Adrenal gland (tissue), 12 donors: ENCODE results near the gene OR4D5. TPM values are rescaled to one million over a fixed set of nuclear protein-coding genes. Genes with fewer than 3 reads are reported as not detected.

Source experiments
- DNase-seq, 7 donors: peaks; one replicate each; pipeline ENCODE4 v3.0.0-alpha.2; 2019 to 2020
- H3K27ac ChIP-seq, 5 donors: fragments of 200-600 bp; sonication (generic) in 4 of 5; 1 replicate in 3 of 5; 2 replicates in 2 of 5; pipeline versions ENCODE4 v1.5.1 to v1.8.0; 2016 to 2020; ENCODE audit warnings: mild to moderate bottlenecking in 1 of 5
- H3K27me3 ChIP-seq: fragments of 200-600 bp; 2 replicates; pipeline ENCODE4 v1.8.0; 2021
- H3K36me3 ChIP-seq, 2 donors: fragments of 200-600 bp; replicated peaks in 1 of 2; 1 replicate in 1 of 2; 2 replicates in 1 of 2; pipeline versions ENCODE4 v1.5.1 to v1.8.0; 2018 to 2022
- H3K4me1 ChIP-seq, 2 donors: fragments of 200-600 bp; replicated peaks in 1 of 2; 1 replicate in 1 of 2; 2 replicates in 1 of 2; pipeline versions ENCODE4 v1.5.1 to v1.8.0; 2018 to 2021
- H3K4me3 ChIP-seq, 4 donors: fragments of 200-600 bp; sonication (generic) in 3 of 4; one replicate each; pipeline ENCODE4 v1.5.1; 2016 to 2018
- H3K9me3 ChIP-seq, 3 donors: fragments of 200-600 bp; sonication (generic) in 1 of 3; replicated peaks in 1 of 3; 1 replicate in 2 of 3; 2 replicates in 1 of 3; pipeline versions ENCODE4 v1.5.1 to v1.8.0; 2016 to 2021
- POLR2A ChIP-seq, 2 donors: fragments of 450-650 bp; IDR thresholded peaks; one replicate each; pipeline ENCODE4 v1.6.1; 2017; ENCODE audit warnings: antibody characterized with exemption in 2 of 2, mild to moderate bottlenecking in 2 of 2, moderate library complexity in 1 of 2
- WGBS, 4 donors: extraction: QIAGEN DNeasy Blood & Tissue Kit in 2 of 4; methylation state at CpG; one replicate each; pipeline versions ENCODE4 v1.1.5 to v1.1.7; 2013 to 2017; 5-methylcytosine and 5-hydroxymethylcytosine counted together
- intact Hi-C, 2 donors: fragments of 100-400 bp; cut with DNase I; formaldehyde crosslinking; loops; one replicate each; pipeline versions ENCODE4 v1.14.1 to v1.15.0; 2022 to 2023
- polyA plus RNA-seq, 3 donors: library from polyadenylated mRNA; stranded (reverse); fragments of 200-250 nt in 2 of 3; fragments of 350-450 nt in 1 of 3; fragmentation: Illumina TruSeq in 1 of 3; extraction: RNeasy Lipid Tissue Mini Kit (QIAGEN cat#74804) in 1 of 3; gene quantifications; one replicate each; pipeline ENCODE4 v1.2.3, GENCODE V29; 2013 to 2014
- total RNA-seq, 9 donors: library from RNA; depleted of rRNA in 4 of 9; stranded (reverse); fragments of >200 nt in 4 of 9; fragments of 120-200 nt in 1 of 9; fragmentation: NEBNext Ultra II Directional in 1 of 9; extraction: Animal tissue kit (Norgen Biotek cat#: 25700) in 1 of 9; gene quantifications; one replicate each; pipeline versions ENCODE4 v1.1.0 to v1.2.4, GENCODE V29; 2013 to 2023
- TF ChIP-seq, protein P1 (sequence below), 6 experiments: fragments of 450-650 bp in 4 of 6; fragments of 200-600 bp in 2 of 6; sonication (generic) in 1 of 6; IDR thresholded peaks; 1 replicate in 5 of 6; 2 replicates in 1 of 6; pipeline versions ENCODE4 v1.5.1 to v1.8.0; 2016 to 2021; ENCODE audit warnings: antibody characterized with exemption in 6 of 6, mild to moderate bottlenecking in 2 of 6, moderate library complexity in 1 of 6
- donor health status: healthy with polysubstance abuse.
- donor health status: Bipolar disorder and iron deficiency.
- donor health status: DM: yes; HTN: yes; CAD: no.
- donor health status: DM: no; HTN: no; CAD: no.
- donor health status: DM: no; HTN: no; CAD: no.
- donor health status: DM: yes; HTN: yes; CAD: no.

Gene OR4D5
- total and polyA plus RNA-seq, 12 donors = 0.22 TPM; not detected in 11

DNA sequence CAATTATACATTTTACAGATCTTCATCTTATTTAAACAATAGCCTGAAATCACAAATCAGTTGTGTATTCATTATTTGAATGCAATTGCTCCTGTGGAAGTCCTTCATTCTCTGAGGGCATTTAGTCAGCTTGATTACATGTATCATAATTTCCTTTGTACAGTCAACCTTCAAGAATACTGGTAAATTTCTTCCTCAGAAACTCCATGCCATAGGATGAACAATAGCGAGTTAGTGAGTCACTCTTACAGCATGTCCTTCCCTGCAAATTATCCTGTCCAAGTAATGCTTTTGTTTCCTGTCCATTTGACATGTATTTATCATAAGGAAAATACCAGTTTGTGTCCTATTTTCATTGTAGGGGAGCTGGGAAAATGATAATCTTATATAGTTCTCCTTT lies 34.4 kb downstream of the OR4D5 start:
- Histone ChIP-seq H3K4me1 (no peaks in the 10 kb centered on the region), H3K4me3 (no peak overlapping the region), H3K27ac (no peak overlapping the region), H3K36me3 (no peaks in the 10 kb centered on the region), H3K9me3 (peaks cover 0 to 7% (median 0%) of the 10 kb centered on the region in 3 donors), H3K27me3 (no peaks in the 10 kb centered on the region)
- intact Hi-C loops = no loop called here
- TF ChIP-seq, protein P1, sequence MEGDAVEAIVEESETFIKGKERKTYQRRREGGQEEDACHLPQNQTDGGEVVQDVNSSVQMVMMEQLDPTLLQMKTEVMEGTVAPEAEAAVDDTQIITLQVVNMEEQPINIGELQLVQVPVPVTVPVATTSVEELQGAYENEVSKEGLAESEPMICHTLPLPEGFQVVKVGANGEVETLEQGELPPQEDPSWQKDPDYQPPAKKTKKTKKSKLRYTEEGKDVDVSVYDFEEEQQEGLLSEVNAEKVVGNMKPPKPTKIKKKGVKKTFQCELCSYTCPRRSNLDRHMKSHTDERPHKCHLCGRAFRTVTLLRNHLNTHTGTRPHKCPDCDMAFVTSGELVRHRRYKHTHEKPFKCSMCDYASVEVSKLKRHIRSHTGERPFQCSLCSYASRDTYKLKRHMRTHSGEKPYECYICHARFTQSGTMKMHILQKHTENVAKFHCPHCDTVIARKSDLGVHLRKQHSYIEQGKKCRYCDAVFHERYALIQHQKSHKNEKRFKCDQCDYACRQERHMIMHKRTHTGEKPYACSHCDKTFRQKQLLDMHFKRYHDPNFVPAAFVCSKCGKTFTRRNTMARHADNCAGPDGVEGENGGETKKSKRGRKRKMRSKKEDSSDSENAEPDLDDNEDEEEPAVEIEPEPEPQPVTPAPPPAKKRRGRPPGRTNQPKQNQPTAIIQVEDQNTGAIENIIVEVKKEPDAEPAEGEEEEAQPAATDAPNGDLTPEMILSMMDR (IDR thresholded peaks at IDR 0.05) = no peak
- WGBS, 4 donors = 48 to 64% (median 59%) methylated on average over 1 of the region's 1 CpG
- DNase-seq = no peak

GRCh38 chr11:123976770-123977560 lies 37.5 kb downstream of the OR4D5 start:
- Histone ChIP-seq H3K27me3 (no peaks in the 10 kb centered on the region), H3K9me3 (peaks cover 0 to 7% (median 0%) of the 10 kb centered on the region in 3 donors), H3K27ac (no peak overlapping the region), H3K36me3 (no peaks in the 10 kb centered on the region), H3K4me3 (no peak overlapping the region), H3K4me1 (no peaks in the 10 kb centered on the region)
- no peak for DNase-seq
- 82 to 88% (median 86%) methylated on average over 18 of the region's 18 CpGs for WGBS, 4 donors
- intact Hi-C loops = no loop called here
- TF ChIP-seq, protein P1 (IDR thresholded peaks at IDR 0.05) = no peak
- TF ChIP-seq POLR2A (IDR thresholded peaks at IDR 0.05) = no peak

DNA sequence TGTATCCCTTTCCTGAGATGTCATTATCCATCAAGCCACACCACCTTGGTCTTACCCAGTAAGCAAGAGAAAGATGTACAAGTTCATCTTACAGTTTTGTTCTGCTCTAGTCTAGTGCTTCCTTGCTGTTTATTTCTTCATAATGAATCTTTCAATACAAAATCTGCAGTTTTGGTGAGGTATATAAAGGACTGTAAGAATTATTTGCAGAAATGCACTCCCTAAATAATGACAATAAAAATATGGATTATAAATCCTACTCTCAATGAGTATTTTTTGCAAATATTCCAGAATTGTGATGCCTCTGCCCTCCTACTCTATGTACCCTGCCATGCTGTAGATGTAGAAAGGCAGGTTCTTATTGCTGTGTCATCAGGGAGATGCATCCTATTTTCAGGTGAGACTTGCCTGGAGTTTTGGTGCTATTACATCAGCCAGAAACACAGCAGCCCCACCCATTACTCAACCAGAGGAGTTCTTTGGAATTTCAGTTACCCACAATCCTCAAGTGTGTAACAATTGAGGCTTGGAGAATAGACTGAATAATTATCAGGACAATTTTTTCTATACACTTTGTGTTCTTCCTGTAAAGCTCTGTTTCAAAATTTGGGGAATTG lies 38.4 kb downstream of the OR4D5 start, which contains the start of gene OR10S1:
Gene OR10S1, minus strand, starts transcription at position 51 of the 617 bp plus-strand sequence. CDS start 117 bp downstream, outside the sequence.
- Histone ChIP-seq H3K36me3 (no peaks in the 10 kb centered on the region), H3K4me3 (no peak within 1 kb of the TSS), H3K27me3 (no peaks in the 10 kb centered on the region), H3K4me1 (no peaks in the 10 kb centered on the region), H3K9me3 (peaks cover 0 to 7% (median 0%) of the 10 kb centered on the region in 3 donors), H3K27ac (no peak within 1 kb of the TSS)
- no peak for DNase-seq
- no peak for TF ChIP-seq POLR2A (IDR thresholded peaks at IDR 0.05)
- TF ChIP-seq, protein P1 (IDR thresholded peaks at IDR 0.05) = no peak
- intact Hi-C loops = no loop called here

GRCh38 chr11:123979311-123979710 lies 39.9 kb downstream of the OR4D5 start:
- Histone ChIP-seq H3K27ac (no peak overlapping the region), H3K4me3 (no peak overlapping the region), H3K9me3 (peaks cover 0 to 7% (median 0%) of the 10 kb centered on the region in 3 donors), H3K4me1 (no peaks in the 10 kb centered on the region), H3K36me3 (no peaks in the 10 kb centered on the region), H3K27me3 (no peaks in the 10 kb centered on the region)
- TF ChIP-seq, protein P1 (IDR thresholded peaks at IDR 0.05) = no peak
- no peak for TF ChIP-seq POLR2A (IDR thresholded peaks at IDR 0.05)
- 76 to 86% (median 79%) methylated on average over 5 of the region's 5 CpGs; no CpG with 5 or more reads in 1 of the 4 donors for WGBS, 4 donors
- no peak for DNase-seq
- intact Hi-C loops = no loop called here

Other genes starting within 250 kb of the OR4D5 start
- gene ZNF202, start 198.0 kb upstream of the OR4D5 start, total RNA-seq = 10 to 100 TPM in 1 of 9 donors, 1 to 10 TPM in 8; 1.5 to 11.2 (median 6.3) TPM
- gene ZNF202, start 198.0 kb upstream of the OR4D5 start, polyA plus RNA-seq = 10 to 100 TPM in 1 of 3 donors, 1 to 10 TPM in 2; 6.6 to 10.9 (median 9.3) TPM
- not detected for gene OR6X1, start 185.1 kb upstream of the OR4D5 start, total RNA-seq
- not detected for gene OR6X1, start 185.1 kb upstream of the OR4D5 start, polyA plus RNA-seq
- gene OR6M1, start 133.3 kb upstream of the OR4D5 start, total RNA-seq = not detected
- gene OR6M1, start 133.3 kb upstream of the OR4D5 start, polyA plus RNA-seq = not detected
- not detected for gene TMEM225, start 53.9 kb upstream of the OR4D5 start, total RNA-seq
- not detected for gene TMEM225, start 53.9 kb upstream of the OR4D5 start, polyA plus RNA-seq
- under 1 TPM in 1 of 9 donors, not detected in 8; 0.11 TPM for gene OR8D4, start 37.5 kb upstream of the OR4D5 start, total RNA-seq
- not detected for gene OR8D4, start 37.5 kb upstream of the OR4D5 start, polyA plus RNA-seq
- gene OR6T1, start 4.2 kb downstream of the OR4D5 start, total RNA-seq = not detected
- not detected for gene OR6T1, start 4.2 kb downstream of the OR4D5 start, polyA plus RNA-seq
- not detected for gene OR10S1, start 38.2 kb downstream of the OR4D5 start, total RNA-seq
- gene OR10S1, start 38.2 kb downstream of the OR4D5 start, polyA plus RNA-seq = not detected
- not detected for gene OR10G6, start 55.5 kb downstream of the OR4D5 start, total RNA-seq
- not detected for gene OR10G6, start 55.5 kb downstream of the OR4D5 start, polyA plus RNA-seq
- gene OR10G4, start 73.4 kb downstream of the OR4D5 start, total RNA-seq = under 1 TPM in 1 of 9 donors, not detected in 8; 0.06 TPM
- gene OR10G4, start 73.4 kb downstream of the OR4D5 start, polyA plus RNA-seq = not detected
- gene OR10G9, start 83.4 kb downstream of the OR4D5 start, total RNA-seq = not detected
- not detected for gene OR10G9, start 83.4 kb downstream of the OR4D5 start, polyA plus RNA-seq
- gene OR10G8, start 87.2 kb downstream of the OR4D5 start, total RNA-seq = not detected
- gene OR10G8, start 87.2 kb downstream of the OR4D5 start, polyA plus RNA-seq = not detected
- not detected for gene OR10G7, start 101.7 kb downstream of the OR4D5 start, total RNA-seq
- gene OR10G7, start 101.7 kb downstream of the OR4D5 start, polyA plus RNA-seq = not detected
- gene VWA5A, start 175.8 kb downstream of the OR4D5 start, total RNA-seq = 10 to 100 TPM; 22.1 to 81.3 (median 39.9) TPM
- gene VWA5A, start 175.8 kb downstream of the OR4D5 start, polyA plus RNA-seq = 10 to 100 TPM; 16.5 to 50.5 (median 26.4) TPM
- gene OR10D3, start 243.7 kb downstream of the OR4D5 start, total RNA-seq = not detected
- not detected for gene OR10D3, start 243.7 kb downstream of the OR4D5 start, polyA plus RNA-seq